WTC11 (cell line): ENCODE measurements around the gene MAP3K5. TPM values are rescaled to one million over a fixed set of nuclear protein-coding genes. Genes with fewer than 3 reads are reported as not detected.

Source experiments
- ATAC-seq: fragments of 200-7000 bp; cut with Tn5 transposase; 2 replicates; pipeline ENCODE4 v1.10.0; 2021; ENCODE audit warnings: mild to moderate bottlenecking, moderate library complexity
- CTCF ChIA-PET: fragments of 300-600 bp; sonication (Branson Sonifier 250); formaldehyde crosslinking; loops from one replicate; lab custom pipeline; 2021; ENCODE audit warnings: antibody characterized with exemption; lab: Charles Lee
- POLR2A ChIA-PET: fragments of 350-600 bp; sonication (Branson Sonifier 250); formaldehyde crosslinking; loops from one replicate; lab custom pipeline; 2021; ENCODE audit warnings: antibody characterized with exemption; lab: Charles Lee
- DNase-seq: peaks from one replicate; pipeline ENCODE4 v3.0.0; 2021; ENCODE audit warnings: low spot score
- H3K27ac Mint-ChIP-seq: 2 replicates; pipeline ENCODE4 v1.8.0; 2021; ENCODE audit warnings: mixed read lengths
- H3K27me3 Mint-ChIP-seq: 2 replicates; pipeline ENCODE4 v1.8.0; 2021; ENCODE audit warnings: low read depth, mild to moderate bottlenecking, moderate library complexity, mixed read lengths
- H3K36me3 Mint-ChIP-seq: 2 replicates; pipeline ENCODE4 v1.8.0; 2021; ENCODE audit warnings: mixed read lengths
- H3K4me1 Mint-ChIP-seq: 2 replicates; pipeline ENCODE4 v1.8.0; 2022; ENCODE audit warnings: mixed read lengths
- H3K4me3 Mint-ChIP-seq: 2 replicates; pipeline ENCODE4 v1.8.0; 2021; ENCODE audit warnings: mild to moderate bottlenecking, moderate library complexity, mixed read lengths
- H3K9me3 Mint-ChIP-seq: 2 replicates; pipeline ENCODE4 v1.8.0; 2021; ENCODE audit warnings: mixed read lengths
- AR ChIP-seq: fragments of 250-450 bp; sonication (Bioruptor Pico); IDR thresholded peaks from 2 replicates; pipeline ENCODE4 v1.9.0; 2021; ENCODE audit warnings: mild to moderate bottlenecking
- ATF1 ChIP-seq: sonication (generic); formaldehyde crosslinking; IDR thresholded peaks from 2 replicates; pipeline ENCODE4 v1.8.1; 2023; ENCODE audit warnings: mild to moderate bottlenecking, moderate library complexity, missing genetic modification reagents
- ATF2 ChIP-seq: sonication (generic); formaldehyde crosslinking; IDR thresholded peaks from 2 replicates; pipeline ENCODE4 v1.8.1; 2022; ENCODE audit warnings: low read depth, missing genetic modification reagents, borderline replicate concordance
- CBFB ChIP-seq: sonication (generic); formaldehyde crosslinking; IDR thresholded peaks from 2 replicates; pipeline ENCODE4 v1.8.1; 2022; ENCODE audit warnings: mild to moderate bottlenecking, low read depth, missing genetic modification reagents
- FOXP1 ChIP-seq: sonication (generic); formaldehyde crosslinking; IDR thresholded peaks from 2 replicates; pipeline ENCODE4 v1.8.0; 2022; ENCODE audit warnings: missing genetic modification reagents, mild to moderate bottlenecking, moderate library complexity, borderline replicate concordance
- GABPB1 ChIP-seq: sonication (generic); formaldehyde crosslinking; IDR thresholded peaks from 2 replicates; pipeline ENCODE4 v1.8.1; 2023; ENCODE audit warnings: mild to moderate bottlenecking, missing genetic modification reagents
- HMGXB4 ChIP-seq: sonication (generic); formaldehyde crosslinking; IDR thresholded peaks from 2 replicates; pipeline ENCODE4 v1.8.1; 2023; ENCODE audit warnings: mild to moderate bottlenecking, moderate library complexity, missing genetic modification reagents
- JUN ChIP-seq: sonication (generic); formaldehyde crosslinking; IDR thresholded peaks from 2 replicates; pipeline ENCODE4 v1.8.0; 2023; ENCODE audit warnings: mild to moderate bottlenecking, missing genetic modification reagents
- MAX ChIP-seq: sonication (generic); formaldehyde crosslinking; IDR thresholded peaks from 2 replicates; pipeline ENCODE4 v1.8.0; 2022; ENCODE audit warnings: mild to moderate bottlenecking, missing genetic modification reagents
- NFATC4 ChIP-seq: fragments of 250-450 bp; sonication (Bioruptor Pico); IDR thresholded peaks from 2 replicates; pipeline ENCODE4 v1.9.0; 2021; ENCODE audit warnings: mild to moderate bottlenecking
- NR1H2 ChIP-seq: sonication (generic); formaldehyde crosslinking; IDR thresholded peaks from 2 replicates; pipeline ENCODE4 v1.9.0; 2021; ENCODE audit warnings: mild to moderate bottlenecking, moderate library complexity, missing genetic modification reagents
- SMAD4 ChIP-seq: sonication (generic); formaldehyde crosslinking; IDR thresholded peaks from 2 replicates; pipeline ENCODE4 v1.8.0; 2022; ENCODE audit warnings: mild to moderate bottlenecking, missing genetic modification reagents
- TCF7 ChIP-seq: sonication (generic); formaldehyde crosslinking; IDR thresholded peaks from 2 replicates; pipeline ENCODE4 v1.8.0; 2022; ENCODE audit warnings: mild to moderate bottlenecking, low read depth, missing genetic modification reagents, moderate library complexity
- ZBTB21 ChIP-seq: sonication (generic); formaldehyde crosslinking; IDR thresholded peaks from 2 replicates; pipeline ENCODE4 v1.8.1; 2023; ENCODE audit warnings: mild to moderate bottlenecking, missing genetic modification reagents, borderline replicate concordance
- ZBTB43 ChIP-seq: sonication (generic); formaldehyde crosslinking; IDR thresholded peaks from 2 replicates; pipeline ENCODE4 v1.8.1; 2023; ENCODE audit warnings: mild to moderate bottlenecking, missing genetic modification reagents
- ZMAT4 ChIP-seq: fragments of 250-450 bp; sonication (Bioruptor Pico); IDR thresholded peaks from 2 replicates; pipeline ENCODE4 v1.9.0; 2021; ENCODE audit warnings: mild to moderate bottlenecking
- ZNF121 ChIP-seq: sonication (generic); formaldehyde crosslinking; IDR thresholded peaks from 2 replicates; pipeline ENCODE4 v1.8.0; 2023; ENCODE audit warnings: missing genetic modification reagents
- ZNF138 ChIP-seq: sonication (generic); formaldehyde crosslinking; conservative IDR thresholded peaks from 2 replicates; pipeline ENCODE4 v1.8.1; 2022; ENCODE audit warnings: mild to moderate bottlenecking, moderate library complexity, missing genetic modification reagents
- ZNF219 ChIP-seq: sonication (generic); formaldehyde crosslinking; IDR thresholded peaks from 2 replicates; pipeline ENCODE4 v1.8.0; 2023; ENCODE audit warnings: missing genetic modification reagents, mild to moderate bottlenecking, borderline replicate concordance
- ZNF263 ChIP-seq: sonication (generic); formaldehyde crosslinking; IDR thresholded peaks from 2 replicates; pipeline ENCODE4 v1.8.1; 2022; ENCODE audit warnings: low read depth, mild to moderate bottlenecking, moderate library complexity, missing genetic modification reagents
- ZNF317 ChIP-seq: sonication (generic); formaldehyde crosslinking; IDR thresholded peaks from 2 replicates; pipeline ENCODE4 v1.8.1; 2023; ENCODE audit warnings: low read depth, mild to moderate bottlenecking, moderate library complexity, missing genetic modification reagents, borderline replicate concordance
- ZNF416 ChIP-seq: fragments of 250-450 bp; sonication (Bioruptor Pico); IDR thresholded peaks from 2 replicates; pipeline ENCODE4 v1.9.0; 2021; ENCODE audit warnings: mild to moderate bottlenecking, inconsistent platforms
- total RNA-seq: library from RNA; stranded (reverse); gene quantifications from 3 replicates; pipeline ENCODE4 v1.2.3, GENCODE V29; 2021
- TF ChIP-seq, protein P1 (sequence below): sonication (generic); formaldehyde crosslinking; conservative IDR thresholded peaks from 2 replicates; pipeline ENCODE4 v1.8.1; 2023; ENCODE audit warnings: mild to moderate bottlenecking, low read depth, missing genetic modification reagents, moderate library complexity
- TF ChIP-seq, protein P2 (sequence below): sonication (generic); formaldehyde crosslinking; IDR thresholded peaks from 2 replicates; pipeline ENCODE4 v1.8.1; 2022; ENCODE audit warnings: low read depth, mild to moderate bottlenecking, moderate library complexity, missing genetic modification reagents, borderline replicate concordance

The MAP3K5 gene
- total RNA-seq, 1 experiment from 2014 or later, result 1.6 TPM

GRCh38 chr6:136685540-136686108, 106.7 kb downstream of the MAP3K5 start:
- Mint-ChIP-seq H3K4me1 (no peaks in the 10 kb centered on the region), H3K4me3 (no peak overlapping the region), H3K27me3 (no peaks in the 10 kb centered on the region; the same call in 1 of the 2 replicates), H3K9me3 (peaks cover 14% of the 10 kb centered on the region), H3K36me3 (no peaks in the 10 kb centered on the region), H3K27ac (no peak overlapping the region)
- ATAC-seq (no peak), DNase-seq (no peak)
- POLR2A ChIA-PET, result no interaction called here
- TF ChIP-seq AR (no peak), HMGXB4 (no peak), ZNF263 (CRISPR knock-in tag) (no peak), CBFB (CRISPR knock-in tag) (no peak), ZNF416 (CRISPR knock-in tag) (no peak), ATF1 (no peak), ZMAT4 (CRISPR knock-in tag) (no peak), SMAD4 (CRISPR knock-in tag) (no peak), ZNF317 (CRISPR knock-in tag) (no peak), ZBTB21 (CRISPR knock-in tag) (no peak), MAX (no peak)
- TF ChIP-seq, protein P1, sequence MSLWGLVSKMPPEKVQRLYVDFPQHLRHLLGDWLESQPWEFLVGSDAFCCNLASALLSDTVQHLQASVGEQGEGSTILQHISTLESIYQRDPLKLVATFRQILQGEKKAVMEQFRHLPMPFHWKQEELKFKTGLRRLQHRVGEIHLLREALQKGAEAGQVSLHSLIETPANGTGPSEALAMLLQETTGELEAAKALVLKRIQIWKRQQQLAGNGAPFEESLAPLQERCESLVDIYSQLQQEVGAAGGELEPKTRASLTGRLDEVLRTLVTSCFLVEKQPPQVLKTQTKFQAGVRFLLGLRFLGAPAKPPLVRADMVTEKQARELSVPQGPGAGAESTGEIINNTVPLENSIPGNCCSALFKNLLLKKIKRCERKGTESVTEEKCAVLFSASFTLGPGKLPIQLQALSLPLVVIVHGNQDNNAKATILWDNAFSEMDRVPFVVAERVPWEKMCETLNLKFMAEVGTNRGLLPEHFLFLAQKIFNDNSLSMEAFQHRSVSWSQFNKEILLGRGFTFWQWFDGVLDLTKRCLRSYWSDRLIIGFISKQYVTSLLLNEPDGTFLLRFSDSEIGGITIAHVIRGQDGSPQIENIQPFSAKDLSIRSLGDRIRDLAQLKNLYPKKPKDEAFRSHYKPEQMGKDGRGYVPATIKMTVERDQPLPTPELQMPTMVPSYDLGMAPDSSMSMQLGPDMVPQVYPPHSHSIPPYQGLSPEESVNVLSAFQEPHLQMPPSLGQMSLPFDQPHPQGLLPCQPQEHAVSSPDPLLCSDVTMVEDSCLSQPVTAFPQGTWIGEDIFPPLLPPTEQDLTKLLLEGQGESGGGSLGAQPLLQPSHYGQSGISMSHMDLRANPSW (CRISPR knock-in tag), result no peak
- CTCF ChIA-PET, result interaction anchor here (1.0 kb wide), 1 partner anchor 41 kb away, joined by 3 read pairs; no protein-coding TSS in a partner anchor

GRCh38 chr6:136684466-136684865, 107.8 kb downstream of the MAP3K5 start:
- no peaks in the 10 kb centered on the region for H3K36me3 Mint-ChIP-seq
- no peaks in the 10 kb centered on the region for H3K4me1 Mint-ChIP-seq
- H3K27ac Mint-ChIP-seq, result no peak overlapping the region
- peaks cover 14% of the 10 kb centered on the region for H3K9me3 Mint-ChIP-seq
- DNase-seq (no peak), ATAC-seq (no peak)
- CTCF ChIA-PET, result interaction anchor here (0.6 kb wide), 1 partner anchor 54 kb away, joined by 3 read pairs; no protein-coding TSS in a partner anchor
- POLR2A ChIA-PET, result no interaction called here
- H3K4me3 Mint-ChIP-seq, result no peak overlapping the region
- no peaks in the 10 kb centered on the region; the same call in 1 of the 2 replicates for H3K27me3 Mint-ChIP-seq
- no peak for TF ChIP-seq ZNF219 (CRISPR knock-in tag)
- TF ChIP-seq ZBTB21 (CRISPR knock-in tag), result no peak
- TF ChIP-seq, protein P2, sequence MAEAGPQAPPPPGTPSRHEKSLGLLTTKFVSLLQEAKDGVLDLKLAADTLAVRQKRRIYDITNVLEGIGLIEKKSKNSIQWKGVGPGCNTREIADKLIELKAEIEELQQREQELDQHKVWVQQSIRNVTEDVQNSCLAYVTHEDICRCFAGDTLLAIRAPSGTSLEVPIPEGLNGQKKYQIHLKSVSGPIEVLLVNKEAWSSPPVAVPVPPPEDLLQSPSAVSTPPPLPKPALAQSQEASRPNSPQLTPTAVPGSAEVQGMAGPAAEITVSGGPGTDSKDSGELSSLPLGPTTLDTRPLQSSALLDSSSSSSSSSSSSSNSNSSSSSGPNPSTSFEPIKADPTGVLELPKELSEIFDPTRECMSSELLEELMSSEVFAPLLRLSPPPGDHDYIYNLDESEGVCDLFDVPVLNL (CRISPR knock-in tag), result no peak
- no peak for TF ChIP-seq GABPB1
- no peak for TF ChIP-seq TCF7 (CRISPR knock-in tag)
- no peak for TF ChIP-seq ZBTB43
- TF ChIP-seq ATF2, result no peak
- TF ChIP-seq NFATC4 (CRISPR knock-in tag), result no peak
- no peak for TF ChIP-seq ZNF121 (CRISPR knock-in tag)
- no peak for TF ChIP-seq NR1H2 (CRISPR knock-in tag)
- TF ChIP-seq JUN (CRISPR knock-in tag), result no peak
- no peak for TF ChIP-seq ATF1
- TF ChIP-seq ZNF138 (CRISPR knock-in tag), result no peak
- TF ChIP-seq FOXP1 (CRISPR knock-in tag), result no peak
